CD4-positive, alpha-beta T cell treated with Interleukin-15 for 4 hours (primary cell): ENCODE results near the gene SKIDA1.

Experiments
- DNase-seq: peaks from one replicate; pipeline ENCODE4 v3.0.0-alpha.2; 2020; ENCODE audit warnings: low spot score

The SKIDA1 gene

GRCh38 chr10:21482821-21483220, 42.7 kb downstream of the SKIDA1 start:
- DNase-seq: no peak

GRCh38 chr10:21481407-21481806, 44.1 kb downstream of the SKIDA1 start:
- no peak for DNase-seq

- no peak for DNase-seq
These were observed 45.7 kb downstream of the SKIDA1 start for GRCh38 chr10:21479570-21480315.

GRCh38 chr10:21475393-21475792, 50.1 kb downstream of the SKIDA1 start:
- no peak for DNase-seq

DNA sequence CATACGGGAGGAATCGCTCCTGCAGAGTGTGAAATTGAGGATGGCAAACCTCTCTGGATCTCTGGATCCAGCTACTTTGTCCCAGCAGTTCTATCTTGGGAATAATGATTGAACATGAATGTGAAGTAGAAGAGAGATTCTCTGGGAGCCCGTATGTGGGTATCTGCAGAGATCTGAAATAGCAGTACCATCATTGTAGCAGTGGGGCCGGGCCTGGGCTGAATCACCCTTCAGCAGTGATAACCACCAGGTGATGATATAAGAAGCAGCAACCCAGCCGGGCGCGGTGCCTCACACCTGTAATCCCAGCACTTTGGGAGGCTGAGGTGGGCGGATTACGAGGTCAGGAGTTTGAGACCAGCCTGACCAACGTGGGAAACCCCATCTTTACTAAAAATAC, 51.9 kb downstream of the SKIDA1 start:
- DNase-seq: no peak

GRCh38 chr10:21473135-21473534, 52.3 kb downstream of the SKIDA1 start:
- no peak for DNase-seq

DNA sequence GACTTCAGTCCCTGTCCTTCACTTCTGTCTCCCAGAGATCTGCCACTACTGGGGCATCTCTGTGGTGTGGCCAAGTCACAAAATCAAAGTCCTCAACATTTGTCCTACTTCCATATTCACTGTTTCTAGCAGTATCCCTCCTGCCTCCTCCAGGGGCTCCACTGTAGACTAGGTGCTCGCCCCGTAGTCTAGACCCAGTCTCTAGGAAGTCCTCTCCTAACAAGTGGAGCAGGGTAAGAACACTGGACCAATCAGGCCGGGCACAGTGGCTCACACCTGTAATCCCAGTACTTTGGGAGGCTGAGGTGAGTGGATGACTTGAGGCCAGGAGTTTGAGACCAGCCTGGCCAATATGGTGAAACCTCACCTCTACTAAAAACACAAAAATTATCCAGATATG, 57.4 kb downstream of the SKIDA1 start:
- DNase-seq: no peak

GRCh38 chr10:21467633-21468032, 57.8 kb downstream of the SKIDA1 start:
- no peak for DNase-seq

DNA sequence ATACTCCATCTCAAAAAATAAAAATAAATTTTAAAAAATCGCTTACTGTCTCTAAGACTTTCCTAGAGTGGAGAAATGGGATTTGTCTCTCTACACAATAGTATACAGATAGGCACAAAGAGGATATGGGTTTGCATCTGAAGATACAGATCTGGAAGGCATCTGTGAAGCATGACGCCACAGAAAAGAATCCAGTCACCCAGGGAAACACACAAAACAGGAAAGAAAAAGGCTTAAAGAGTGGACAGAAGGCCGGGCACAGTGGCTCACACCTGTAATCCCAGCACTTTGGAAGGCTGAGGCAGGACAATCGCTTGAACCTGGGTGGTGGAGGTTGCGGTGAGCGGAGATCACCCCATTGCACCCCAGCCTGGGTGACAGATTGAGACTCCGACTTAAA, 61.3 kb downstream of the SKIDA1 start:
- DNase-seq: no peak
